Stomach (tissue), 9 donors: ENCODE results near the gene JAG2. TPM values are rescaled to one million over a fixed set of nuclear protein-coding genes. Genes with fewer than 3 reads are reported as not detected.

ENCODE experiments used
- DNase-seq, 2 donors: peaks; one replicate each; pipeline versions ENCODE4 v3.0.0 to v3.0.0-alpha.2; 2013 to 2019
- H3K27ac ChIP-seq, 5 donors: fragments of 200-600 bp in 4 of 5; sonication (generic) in 4 of 5; one replicate each; pipeline ENCODE4 v1.5.1; 2013 to 2019; ENCODE audit warnings: mild to moderate bottlenecking in 1 of 5, moderate library complexity in 1 of 5
- H3K27me3 ChIP-seq, 3 donors: fragments of 200-600 bp; sonication (generic); one replicate each; pipeline ENCODE4 v1.5.1; 2017 to 2019; ENCODE audit warnings: mixed run types in 1 of 3
- H3K36me3 ChIP-seq, 4 donors: fragments of 200-600 bp; sonication (generic); 1 replicate in 3 of 4; 2 replicates in 1 of 4; pipeline ENCODE4 v1.5.1; 2016 to 2019
- H3K4me1 ChIP-seq, 4 donors: fragments of 200-600 bp; sonication (generic); one replicate each; pipeline ENCODE4 v1.5.1; 2016 to 2019
- H3K4me3 ChIP-seq, 4 donors: fragments of 200-600 bp; sonication (generic) in 3 of 4; one replicate each; pipeline ENCODE4 v1.5.1; 2016 to 2019; ENCODE audit warnings: mild to moderate bottlenecking in 1 of 4
- H3K9me3 ChIP-seq, 4 donors: fragments of 200-600 bp; sonication (generic); one replicate each; pipeline ENCODE4 v1.5.1; 2016 to 2019
- EP300 ChIP-seq: sonication (generic); formaldehyde crosslinking; IDR thresholded peaks from one replicate; pipeline ENCODE4 v1.6.1; 2017; ENCODE audit warnings: antibody characterized with exemption
- POLR2A ChIP-seq, 4 donors: fragments of 450-650 bp; IDR thresholded peaks; one replicate each; pipeline ENCODE4 v1.6.1; 2016; ENCODE audit warnings: antibody characterized with exemption in 4 of 4, control low read depth in 2 of 4, mild to moderate bottlenecking in 1 of 4, moderate library complexity in 1 of 4
- POLR2AphosphoS5 ChIP-seq, 3 donors: sonication (generic); formaldehyde crosslinking; IDR thresholded peaks; one replicate each; pipeline ENCODE4 v1.6.1; 2016; ENCODE audit warnings: antibody characterized with exemption in 3 of 3
- WGBS, 5 donors: extraction: QIAGEN DNeasy Blood & Tissue Kit in 3 of 5; methylation state at CpG; one replicate each; pipeline versions ENCODE4 v1.1.5 to v1.1.7; 2013 to 2018; 5-methylcytosine and 5-hydroxymethylcytosine counted together
- intact Hi-C: fragments of 100-400 bp; cut with DNase I; formaldehyde crosslinking; loops from one replicate; pipeline ENCODE4 v1.15.1; 2023; ENCODE audit warnings: low total_unique reads
- polyA plus RNA-seq, 3 donors: library from polyadenylated mRNA; stranded (reverse); fragments of 200-250 nt; gene quantifications; one replicate each; pipeline ENCODE4 v1.2.3, GENCODE V29; 2013
- total RNA-seq, 5 donors: library from RNA; depleted of rRNA; stranded (reverse); fragments of >200 nt; gene quantifications; one replicate each; pipeline versions ENCODE4 v1.1.0 to v1.2.3, GENCODE V29; 2014 to 2016
- TF ChIP-seq, protein P1 (sequence below), 7 experiments: fragments of 450-650 bp in 4 of 7; fragments of 200-600 bp in 3 of 7; sonication (generic) in 3 of 7; IDR thresholded peaks; one replicate each; pipeline ENCODE4 v1.5.1; 2016 to 2019; ENCODE audit warnings: antibody characterized with exemption in 7 of 7, control low read depth in 2 of 7, mild to moderate bottlenecking in 1 of 7
- donor health status: healthy with polysubstance abuse.
- donor health status: Bipolar disorder and iron deficiency.
- donor health status: healthy.

JAG2 gene
- total and polyA plus RNA-seq, 8 donors = 6.0 to 117 (median 15.6) TPM

DNA sequence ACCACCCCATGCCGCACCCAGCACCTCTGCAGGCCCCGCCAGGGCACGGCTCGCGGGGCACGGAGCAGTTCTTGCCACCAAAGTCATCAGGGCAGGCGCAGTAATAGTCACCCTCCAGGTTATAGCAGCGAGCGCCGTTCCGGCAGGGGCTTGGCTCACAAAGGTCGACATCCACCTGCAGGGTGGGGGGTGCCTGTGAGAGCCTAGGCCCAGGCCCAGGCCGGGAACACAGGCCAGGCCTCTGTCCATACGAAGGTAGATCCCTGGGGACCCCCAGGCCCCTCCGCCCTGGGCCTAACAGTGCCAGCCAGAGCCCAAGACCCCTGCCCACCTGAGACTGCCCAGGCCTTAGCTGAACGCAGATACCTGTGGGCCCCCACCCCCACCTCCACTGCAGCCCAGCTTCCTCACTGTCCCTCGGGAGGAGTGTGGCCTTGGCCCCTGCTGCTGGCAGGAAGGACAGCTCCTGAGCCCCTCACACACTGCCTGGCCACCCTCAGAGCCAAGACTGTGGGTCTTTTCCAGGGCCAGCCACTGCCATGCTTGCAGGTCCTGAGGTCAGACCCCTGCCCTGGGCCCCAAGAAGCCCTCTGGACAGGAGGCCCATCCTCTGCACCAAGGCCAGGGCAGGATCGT lies 19.3 kb downstream of the JAG2 start:
- TF ChIP-seq EP300 = no peak
- no peak for TF ChIP-seq POLR2A (IDR thresholded peaks at IDR 0.05)
- TF ChIP-seq, protein P1, sequence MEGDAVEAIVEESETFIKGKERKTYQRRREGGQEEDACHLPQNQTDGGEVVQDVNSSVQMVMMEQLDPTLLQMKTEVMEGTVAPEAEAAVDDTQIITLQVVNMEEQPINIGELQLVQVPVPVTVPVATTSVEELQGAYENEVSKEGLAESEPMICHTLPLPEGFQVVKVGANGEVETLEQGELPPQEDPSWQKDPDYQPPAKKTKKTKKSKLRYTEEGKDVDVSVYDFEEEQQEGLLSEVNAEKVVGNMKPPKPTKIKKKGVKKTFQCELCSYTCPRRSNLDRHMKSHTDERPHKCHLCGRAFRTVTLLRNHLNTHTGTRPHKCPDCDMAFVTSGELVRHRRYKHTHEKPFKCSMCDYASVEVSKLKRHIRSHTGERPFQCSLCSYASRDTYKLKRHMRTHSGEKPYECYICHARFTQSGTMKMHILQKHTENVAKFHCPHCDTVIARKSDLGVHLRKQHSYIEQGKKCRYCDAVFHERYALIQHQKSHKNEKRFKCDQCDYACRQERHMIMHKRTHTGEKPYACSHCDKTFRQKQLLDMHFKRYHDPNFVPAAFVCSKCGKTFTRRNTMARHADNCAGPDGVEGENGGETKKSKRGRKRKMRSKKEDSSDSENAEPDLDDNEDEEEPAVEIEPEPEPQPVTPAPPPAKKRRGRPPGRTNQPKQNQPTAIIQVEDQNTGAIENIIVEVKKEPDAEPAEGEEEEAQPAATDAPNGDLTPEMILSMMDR (IDR thresholded peaks at IDR 0.05) = no peak
- TF ChIP-seq POLR2AphosphoS5 (IDR thresholded peaks at IDR 0.05) = no peak
- Histone ChIP-seq H3K9me3 (no peaks in the 10 kb centered on the region), H3K4me3 (no peak overlapping the region), H3K27me3 (no peaks in the 10 kb centered on the region), H3K36me3 (peaks cover 0 to 26% (median 15%) of the 10 kb centered on the region in 4 donors), H3K27ac (no peak overlapping the region), H3K4me1 (no peaks in the 10 kb centered on the region)
- no peak for DNase-seq
- 85 to 95% (median 93%) methylated on average over 7 to 18 of the region's 18 CpGs for WGBS, 5 donors
- intact Hi-C loops = no loop called here

DNA sequence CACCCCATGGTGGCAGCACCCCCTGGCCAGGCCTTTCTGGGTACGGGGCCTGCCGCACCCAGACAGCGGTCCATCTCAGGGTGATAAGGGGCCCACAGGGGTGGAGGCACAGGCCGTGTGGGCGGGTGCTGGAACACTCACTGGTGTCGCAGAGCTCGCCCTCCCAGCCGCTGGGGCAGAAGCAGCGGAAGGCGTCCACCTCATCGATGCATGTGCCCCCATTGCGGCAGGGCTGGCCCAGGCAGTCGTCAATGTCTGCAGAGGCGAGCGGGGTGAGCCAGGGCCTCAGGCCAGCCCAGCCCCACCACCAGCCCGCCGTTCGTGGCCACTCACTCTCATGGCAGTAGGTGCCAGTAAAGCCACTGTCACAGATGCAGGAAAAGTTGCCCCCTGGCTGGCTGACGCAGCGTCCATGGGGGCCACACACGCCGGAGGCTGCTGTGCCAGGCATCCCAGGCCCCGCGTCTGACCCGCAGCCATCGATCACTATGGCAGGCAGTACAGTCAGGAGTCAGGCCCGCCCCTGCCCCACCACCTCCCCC lies 19.9 kb downstream of the JAG2 start:
- H3K36me3 ChIP-seq = peaks cover 0 to 26% (median 15%) of the 10 kb centered on the region in 4 donors
- no peak overlapping the region for H3K4me3 ChIP-seq
- H3K9me3 ChIP-seq = no peaks in the 10 kb centered on the region
- H3K4me1 ChIP-seq = no peaks in the 10 kb centered on the region
- no peak for DNase-seq
- H3K27me3 ChIP-seq = no peaks in the 10 kb centered on the region
- intact Hi-C loops = no loop called here
- TF ChIP-seq EP300 = no peak
- TF ChIP-seq, protein P1 (IDR thresholded peaks at IDR 0.05) = no peak
- TF ChIP-seq POLR2A (IDR thresholded peaks at IDR 0.05) = no peak
- TF ChIP-seq POLR2AphosphoS5 (IDR thresholded peaks at IDR 0.05) = no peak
- 87 to 96% (median 93%) methylated on average over 11 to 27 of the region's 27 CpGs for WGBS, 5 donors
- H3K27ac ChIP-seq = no peak overlapping the region

DNA sequence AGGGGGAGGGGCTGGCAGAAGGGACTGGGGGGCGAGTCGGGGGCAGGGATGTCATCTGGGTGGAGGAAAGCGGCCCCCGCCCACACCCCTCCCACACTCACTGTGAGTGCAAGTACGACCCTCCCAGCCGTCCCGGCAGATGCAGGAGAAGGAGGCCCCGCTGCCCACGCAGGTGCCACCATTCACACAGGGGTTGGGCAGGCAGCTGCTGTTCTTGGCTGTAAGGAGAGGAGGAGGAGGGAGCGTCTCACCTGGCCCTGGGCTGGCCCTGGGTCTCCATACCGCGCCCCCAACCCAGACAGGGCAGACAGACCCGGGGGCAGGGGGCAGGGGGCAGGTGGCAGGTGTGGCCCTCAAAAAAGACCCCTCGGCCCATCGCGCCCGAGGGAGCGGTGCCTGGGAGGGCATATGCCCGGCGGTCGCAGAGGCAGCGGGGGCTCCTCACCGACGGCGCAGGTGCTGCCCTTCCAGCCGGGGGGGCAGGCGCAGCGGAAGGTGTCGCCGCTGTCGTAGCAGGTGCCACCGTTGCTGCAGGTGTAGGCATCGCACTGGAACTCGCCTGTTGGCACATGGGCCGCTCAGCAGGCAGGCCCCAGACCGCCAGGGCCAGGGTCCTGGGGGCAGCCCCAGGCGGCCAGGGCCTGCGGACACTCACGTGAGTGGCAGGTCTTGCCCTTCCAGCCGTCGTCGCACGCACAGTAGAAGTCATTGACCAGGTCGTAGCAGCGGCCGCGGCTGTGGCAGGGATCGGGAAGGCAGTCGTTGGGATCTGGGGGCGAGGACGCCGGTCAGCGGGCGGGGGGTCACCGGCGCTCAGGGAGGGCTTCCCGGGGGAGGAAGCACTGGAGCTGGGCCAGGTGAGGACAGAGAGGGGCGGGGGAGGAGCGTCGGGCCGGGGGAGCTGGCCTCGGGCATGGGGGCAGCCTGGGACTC lies 20.6 kb downstream of the JAG2 start:
- intact Hi-C loops = no loop called here
- no peak overlapping the region for H3K4me3 ChIP-seq
- no peaks in the 10 kb centered on the region for H3K9me3 ChIP-seq
- WGBS, 5 donors = 92 to 95% (median 94%) methylated on average over 34 to 62 of the region's 62 CpGs
- H3K4me1 ChIP-seq = no peaks in the 10 kb centered on the region
- DNase-seq = no peak
- no peaks in the 10 kb centered on the region for H3K27me3 ChIP-seq
- TF ChIP-seq POLR2A (IDR thresholded peaks at IDR 0.05) (no peak), EP300 (no peak), POLR2AphosphoS5 (IDR thresholded peaks at IDR 0.05) (no peak)
- TF ChIP-seq, protein P1 (IDR thresholded peaks at IDR 0.05) = no peak
- H3K36me3 ChIP-seq = peaks cover 0 to 29% (median 19%) of the 10 kb centered on the region in 4 donors
- no peak overlapping the region for H3K27ac ChIP-seq

DNA sequence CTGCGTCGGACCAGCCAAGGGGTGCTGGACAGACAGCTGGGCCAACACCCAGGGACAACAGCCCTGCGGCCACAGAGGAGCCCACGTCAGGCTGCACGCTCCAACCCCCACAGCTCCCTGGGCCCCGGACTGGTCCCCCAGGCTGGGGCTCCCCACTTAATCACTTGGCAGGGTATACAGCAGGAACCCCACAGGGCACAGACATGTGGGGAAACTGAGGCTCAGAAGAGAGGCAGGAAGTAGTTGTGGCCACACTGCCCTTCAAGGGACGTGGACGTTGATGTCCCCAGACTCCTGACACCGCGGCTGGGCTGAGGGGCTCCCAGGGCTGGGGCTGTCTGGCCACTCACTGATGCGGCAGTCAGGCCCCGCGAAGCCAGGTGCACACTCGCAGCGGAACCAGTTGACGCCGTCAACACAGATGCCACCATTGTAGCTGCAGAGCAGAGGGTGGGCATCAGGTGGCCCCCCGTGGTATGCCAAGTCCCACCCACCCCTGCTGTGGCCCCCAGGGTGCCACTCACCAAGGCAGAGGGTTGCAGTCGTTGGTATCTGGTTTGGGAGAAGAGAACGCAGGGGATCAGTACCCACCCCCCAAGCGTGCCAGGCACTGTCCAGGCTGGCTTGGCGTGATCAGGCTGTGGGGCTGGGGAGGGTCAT lies 21.5 kb downstream of the JAG2 start:
- 85 to 94% (median 91%) methylated on average over 8 to 22 of the region's 22 CpGs for WGBS, 5 donors
- TF ChIP-seq POLR2AphosphoS5 (IDR thresholded peaks at IDR 0.05) (no peak), EP300 (no peak), POLR2A (IDR thresholded peaks at IDR 0.05) (no peak)
- TF ChIP-seq, protein P1 (IDR thresholded peaks at IDR 0.05) = no peak
- Histone ChIP-seq H3K36me3 (peaks cover 0 to 38% (median 26%) of the 10 kb centered on the region in 4 donors), H3K27me3 (no peaks in the 10 kb centered on the region), H3K4me3 (no peak overlapping the region), H3K27ac (no peak overlapping the region), H3K9me3 (no peaks in the 10 kb centered on the region), H3K4me1 (no peaks in the 10 kb centered on the region)
- intact Hi-C loops = no loop called here
- DNase-seq = no peak
